GOT3 (cell line): Measurements from ENCODE around the gene FHIT.

Experiments used
- DNase-seq: peaks from one replicate; lab custom pipeline; 2025; ENCODE audit warnings: mixed read lengths; lab: John Stamatoyannopoulos, UW

FHIT gene

DNA sequence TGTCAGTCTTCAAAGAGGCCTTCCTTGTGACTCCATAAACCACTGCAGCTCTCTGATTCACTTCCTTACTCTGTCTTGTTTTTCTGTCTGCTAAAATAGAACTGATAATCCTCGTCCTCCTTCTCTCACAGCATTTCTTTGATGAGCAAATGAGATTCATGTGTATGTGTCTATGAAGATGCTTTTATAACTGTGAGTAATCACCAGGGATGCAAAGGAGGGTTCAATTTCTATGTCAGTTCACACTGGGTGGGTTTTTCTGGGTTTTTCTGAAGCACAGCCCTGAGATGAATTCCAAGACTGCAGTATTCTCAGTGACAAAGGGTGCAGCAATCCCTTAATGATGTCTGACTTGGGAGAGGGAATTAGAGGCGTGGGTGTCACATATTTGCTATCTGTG is 1454.8 kb downstream of the FHIT start:
- no peak for DNase-seq

DNA sequence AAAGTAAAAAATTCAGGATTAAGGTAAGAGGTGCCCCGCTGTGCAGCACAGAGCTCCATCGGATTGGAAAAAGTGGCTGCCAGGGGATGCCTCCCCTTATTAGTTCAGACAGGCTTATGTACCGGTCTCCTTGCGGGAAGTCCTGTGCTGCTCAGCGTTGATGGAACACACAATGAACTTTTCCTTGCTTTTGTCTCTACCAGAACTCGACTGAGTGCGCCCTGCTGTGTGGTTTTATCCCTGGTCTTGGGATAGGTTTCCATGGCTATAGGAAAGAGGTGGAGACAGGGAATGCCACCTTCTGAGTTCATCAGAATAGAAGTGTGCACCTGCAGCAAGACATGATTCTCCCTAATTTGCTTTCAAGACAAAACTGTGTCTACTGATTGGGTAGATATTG is 1455.5 kb downstream of the FHIT start:
- DNase-seq, result no peak

DNA sequence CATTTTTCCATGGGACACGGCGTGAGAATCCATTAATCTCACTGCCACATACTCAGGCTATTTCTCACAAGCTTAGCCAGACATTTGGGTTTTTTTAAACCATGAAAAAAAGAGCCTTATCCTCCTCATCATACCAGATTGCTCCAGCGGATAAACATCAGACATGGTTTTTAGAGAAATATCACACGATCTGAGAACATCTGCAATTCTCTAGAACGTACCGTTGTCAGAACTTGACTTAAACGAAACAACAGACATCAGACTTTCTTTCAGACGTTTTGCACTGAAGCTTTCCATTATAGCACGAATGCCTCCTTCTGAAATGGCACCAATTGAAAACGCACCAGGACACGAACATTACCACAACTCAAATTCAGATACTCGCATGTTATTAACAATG is 1457.3 kb downstream of the FHIT start:
- no peak for DNase-seq

DNA sequence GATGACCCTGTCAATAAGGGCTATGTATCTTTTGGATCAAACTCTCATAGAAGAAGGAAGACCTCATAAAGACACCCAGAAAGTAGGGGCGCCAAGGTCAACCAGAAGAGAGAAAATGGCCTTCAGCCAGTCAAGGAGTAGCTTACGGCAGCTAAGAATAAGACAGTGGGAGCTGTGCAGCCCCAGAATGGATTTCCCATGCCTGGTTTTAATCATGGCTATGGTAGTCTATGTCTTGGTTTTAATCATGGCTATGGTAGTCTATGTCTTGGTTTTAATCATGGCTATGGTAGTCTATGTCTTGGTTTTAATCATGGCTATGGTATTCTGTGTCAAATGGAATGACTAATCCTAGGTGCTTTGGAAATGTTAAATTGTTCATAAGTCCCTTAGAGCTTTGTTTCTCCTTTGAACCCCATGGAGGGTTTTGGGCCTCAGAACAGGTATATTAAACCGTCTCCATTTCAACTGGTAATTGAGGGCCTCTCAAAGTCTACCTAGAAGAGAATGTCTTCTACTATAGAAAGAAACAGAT is 1459.4 kb downstream of the FHIT start:
- DNase-seq, result no peak

DNA sequence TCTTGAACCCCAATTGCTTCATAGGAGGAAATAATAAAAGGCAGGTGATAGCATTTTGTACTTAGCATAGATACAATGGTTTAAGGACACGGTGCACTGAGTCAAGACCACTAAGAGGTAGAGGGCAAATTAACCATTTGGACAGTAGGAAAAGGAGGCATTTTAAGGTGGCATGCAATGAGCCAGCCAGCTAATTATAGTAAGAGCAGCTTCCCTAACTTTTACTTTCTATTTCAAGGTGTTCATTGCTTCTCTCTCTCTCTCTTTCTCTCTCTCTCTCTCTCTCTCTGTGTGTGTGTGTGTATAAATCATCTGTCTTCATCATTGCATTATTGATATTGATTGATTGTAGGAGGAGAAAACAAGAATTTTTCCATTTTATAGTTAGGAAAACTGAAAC is 1461.0 kb downstream of the FHIT start:
- DNase-seq, result no peak

DNA sequence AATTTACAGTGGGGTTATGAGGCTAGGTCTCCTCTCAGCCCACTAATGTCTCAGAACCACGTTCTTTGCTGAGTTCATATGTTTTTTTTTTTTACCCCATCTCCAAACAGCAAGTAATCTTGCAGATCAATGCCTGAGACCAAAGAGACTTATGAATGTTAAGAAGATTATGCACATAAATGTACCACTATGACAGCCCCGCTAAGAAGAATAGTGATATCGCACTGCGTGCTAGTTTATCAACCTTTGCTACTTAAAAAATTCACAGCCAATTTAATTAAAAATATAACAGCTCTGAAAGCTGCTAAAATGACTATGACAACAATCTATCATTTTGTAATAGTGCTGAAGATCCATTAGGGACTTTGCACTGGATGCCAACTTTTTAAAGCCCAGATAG is 1462.5 kb downstream of the FHIT start:
- DNase-seq, result no peak

DNA sequence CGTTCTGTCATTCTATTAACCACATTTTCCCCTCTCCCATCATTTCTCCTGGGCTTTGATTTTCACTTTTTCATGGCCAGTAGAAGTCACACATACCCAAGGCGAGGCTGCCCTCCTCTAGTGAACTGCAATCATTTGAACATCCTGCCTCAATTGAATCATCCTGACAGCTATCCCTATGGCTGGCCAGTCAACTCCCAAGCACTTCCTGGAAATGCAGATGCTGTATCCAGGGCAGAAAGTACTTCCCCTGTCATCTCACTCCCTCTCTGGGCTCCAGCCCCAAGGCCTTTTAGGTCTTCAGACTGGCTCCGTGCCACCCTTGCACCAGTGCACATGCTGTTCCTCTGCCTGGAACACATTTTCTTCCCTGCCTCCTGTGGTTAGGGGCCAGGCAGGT is 1463.1 kb downstream of the FHIT start:
- DNase-seq, result no peak

DNA sequence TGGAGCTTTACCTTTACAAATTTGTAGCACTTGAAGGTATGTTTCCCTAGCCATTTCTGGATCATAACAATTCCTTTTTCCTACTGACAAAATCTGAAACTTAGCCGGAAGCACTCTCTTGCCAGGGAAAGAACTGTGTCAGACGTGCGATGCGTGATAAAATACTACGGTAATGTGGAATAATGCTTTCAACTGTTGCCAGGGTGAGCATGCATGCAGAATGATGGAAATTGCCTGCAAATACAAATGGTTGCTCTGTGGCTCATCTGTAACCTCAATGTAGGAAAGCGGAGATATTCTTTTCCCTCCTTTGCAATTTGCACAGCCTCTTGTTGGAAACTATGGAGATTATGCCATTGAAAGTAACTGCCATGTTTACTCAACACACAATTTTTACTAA is 1464.9 kb downstream of the FHIT start:
- no peak for DNase-seq

DNA sequence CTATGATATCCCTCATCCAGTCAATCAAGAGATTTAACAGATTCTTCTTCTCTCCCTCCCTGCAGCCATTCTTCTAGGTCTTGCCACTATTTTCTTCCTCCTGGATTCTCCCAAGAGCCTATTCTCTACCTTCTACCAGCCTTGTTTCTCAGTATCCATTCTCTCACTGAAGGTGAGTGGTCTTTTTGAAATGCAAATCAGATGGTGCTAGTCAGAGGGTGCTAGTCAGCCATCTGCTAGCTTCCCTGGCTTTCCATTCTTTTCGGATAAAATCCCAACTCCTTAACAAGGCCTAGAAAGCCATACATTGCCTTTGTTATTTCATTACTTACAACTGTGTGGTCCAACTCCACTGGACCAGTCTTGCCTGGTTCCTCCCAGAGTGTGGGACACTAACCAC is 1467.1 kb downstream of the FHIT start:
- no peak for DNase-seq

DNA sequence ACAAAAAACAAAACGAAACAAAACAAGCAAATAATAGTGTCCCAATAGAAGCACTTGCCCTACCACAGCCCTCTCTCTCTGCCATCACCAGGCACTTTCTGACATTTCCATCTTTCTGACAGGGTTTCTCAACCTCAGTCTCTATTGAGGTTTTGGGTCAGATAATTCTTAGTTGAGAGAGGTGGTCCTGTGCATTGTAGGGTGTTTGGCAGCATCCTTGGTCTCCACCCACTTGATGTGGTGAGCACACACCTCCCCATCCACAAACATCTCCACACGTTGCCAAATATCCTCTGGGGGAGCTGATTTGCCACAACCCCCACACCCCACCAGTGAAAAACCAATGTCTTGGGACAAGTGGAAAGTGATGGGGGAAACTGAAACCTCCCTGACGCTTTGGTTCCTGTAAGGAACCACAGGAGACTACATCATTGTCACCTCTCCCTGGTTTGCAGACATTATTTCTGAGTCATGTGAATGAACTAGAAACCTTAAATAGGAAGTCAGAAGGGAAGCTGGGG is 1467.7 kb downstream of the FHIT start:
- DNase-seq, result no peak

DNA sequence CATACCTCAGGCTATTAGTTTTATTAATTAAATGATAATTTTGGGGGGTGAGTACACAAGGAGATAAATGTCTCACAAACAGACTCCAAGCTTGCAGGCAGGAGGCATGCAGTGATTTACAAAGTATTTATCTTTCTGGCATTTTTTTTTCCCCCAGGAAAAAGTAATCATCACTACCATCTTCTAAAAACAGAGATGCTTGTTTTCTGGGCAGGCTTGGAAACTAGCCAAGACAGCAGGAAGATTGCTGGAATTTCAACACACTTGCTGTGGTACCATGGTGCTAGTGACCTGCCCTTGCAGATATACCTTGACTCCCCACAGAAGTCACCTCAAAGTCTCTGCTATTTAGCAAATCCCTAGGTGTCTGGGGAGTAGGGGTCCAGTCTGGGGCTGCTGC is 1468.6 kb downstream of the FHIT start:
- DNase-seq, result no peak

DNA sequence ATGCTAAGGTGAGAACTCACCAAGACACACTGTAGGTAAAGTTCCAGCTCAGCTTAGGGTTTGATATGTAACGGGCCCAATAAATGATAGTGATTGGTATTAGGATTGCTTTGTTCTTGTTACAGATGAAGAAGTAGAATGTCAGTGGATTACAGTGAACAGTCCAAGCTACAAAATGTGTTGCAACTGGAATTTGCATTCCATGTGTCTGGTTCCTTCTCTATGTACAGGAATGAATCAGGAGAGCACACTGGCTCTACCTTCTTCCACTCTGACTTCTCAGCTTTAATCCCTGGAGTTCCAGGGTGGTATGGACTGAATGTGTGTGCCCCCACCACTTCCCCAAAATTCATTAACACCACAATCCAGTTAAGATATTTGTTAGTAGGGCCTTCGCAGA is 1471.0 kb downstream of the FHIT start:
- DNase-seq, result no peak

DNA sequence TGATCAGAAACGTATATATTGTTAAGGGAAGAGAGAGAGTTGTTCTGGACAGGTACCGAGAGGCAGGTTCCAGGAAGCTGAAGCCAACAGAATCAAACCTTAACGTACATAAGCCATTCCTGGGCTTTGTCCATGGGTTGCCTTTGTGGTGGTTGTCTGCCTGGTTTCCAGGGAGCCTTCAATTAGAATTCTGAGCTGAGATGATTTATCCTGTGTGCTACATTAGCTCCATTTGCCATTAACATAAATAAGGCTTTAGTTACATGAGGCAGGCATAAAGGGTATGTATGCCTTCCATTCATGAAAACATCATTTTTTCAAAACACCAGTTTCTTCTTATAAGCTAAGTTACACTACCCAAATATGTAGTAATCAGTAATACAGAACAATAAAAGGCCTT is 1472.0 kb downstream of the FHIT start:
- DNase-seq, result no peak

DNA sequence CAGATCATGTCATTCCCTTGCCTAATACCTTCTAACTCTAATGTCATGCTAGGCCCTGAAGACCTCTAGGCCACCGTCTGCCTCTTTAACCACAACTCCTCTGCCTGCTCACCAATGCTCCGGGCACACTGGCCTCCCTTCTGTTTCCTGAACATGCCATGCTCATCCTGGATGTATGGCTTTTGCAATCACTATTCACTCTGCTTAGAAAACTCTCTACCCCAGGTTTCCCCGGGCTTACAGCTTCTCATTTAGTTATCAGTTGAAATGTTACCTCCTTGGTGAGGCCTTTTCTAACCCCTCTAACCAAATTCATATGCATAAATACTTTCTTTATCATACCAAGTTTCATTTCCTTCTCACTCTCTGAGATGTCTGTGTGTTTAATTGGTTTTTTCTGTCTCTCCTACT is 1473.6 kb downstream of the FHIT start:
- no peak for DNase-seq

DNA sequence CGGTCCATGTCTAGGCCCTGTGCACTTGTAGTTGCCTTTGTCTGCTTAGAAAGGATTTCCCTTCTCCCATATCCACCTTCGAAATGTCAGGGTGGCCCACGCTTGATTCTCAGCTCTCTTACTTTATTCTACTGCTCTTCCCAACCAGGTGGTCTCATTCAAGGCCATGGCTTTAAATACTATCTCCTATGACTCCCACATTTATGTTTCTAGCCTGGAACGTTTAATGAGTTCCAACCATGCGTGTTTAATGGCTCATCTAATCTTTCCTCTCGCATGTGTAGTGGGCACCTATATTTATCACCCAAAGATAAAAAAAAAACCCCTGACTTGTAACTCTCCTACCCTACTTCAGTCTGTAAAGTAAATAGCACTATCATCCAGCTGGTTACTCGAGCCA is 1474.2 kb downstream of the FHIT start:
- DNase-seq, result no peak

DNA sequence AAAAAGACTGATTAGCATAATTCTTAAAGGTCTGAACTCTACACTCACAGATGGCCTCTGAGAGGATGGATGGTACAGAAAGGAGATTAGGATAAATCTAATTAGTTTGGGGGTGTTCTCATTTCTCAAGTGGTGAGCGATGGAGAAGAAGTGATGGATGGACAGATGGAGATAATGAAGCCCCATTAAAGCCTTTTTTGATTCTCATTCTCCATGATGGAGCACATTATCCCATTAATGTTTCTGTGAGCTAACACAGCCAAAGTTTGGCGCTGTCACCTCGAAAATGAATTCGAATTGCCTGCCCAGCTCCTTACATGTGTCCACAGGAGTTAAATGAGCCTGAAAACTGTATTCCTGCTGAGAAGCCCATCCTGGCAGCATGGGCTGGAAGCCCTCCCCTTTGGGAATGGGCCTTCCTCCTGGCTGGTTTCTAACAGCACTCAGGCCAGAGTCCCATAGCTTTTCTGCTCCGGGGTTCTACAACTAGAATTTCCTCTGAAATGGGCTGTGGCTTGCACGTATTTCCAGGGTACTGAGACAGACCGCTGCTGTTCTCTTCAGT is 1475.4 kb downstream of the FHIT start:
- DNase-seq, result no peak

DNA sequence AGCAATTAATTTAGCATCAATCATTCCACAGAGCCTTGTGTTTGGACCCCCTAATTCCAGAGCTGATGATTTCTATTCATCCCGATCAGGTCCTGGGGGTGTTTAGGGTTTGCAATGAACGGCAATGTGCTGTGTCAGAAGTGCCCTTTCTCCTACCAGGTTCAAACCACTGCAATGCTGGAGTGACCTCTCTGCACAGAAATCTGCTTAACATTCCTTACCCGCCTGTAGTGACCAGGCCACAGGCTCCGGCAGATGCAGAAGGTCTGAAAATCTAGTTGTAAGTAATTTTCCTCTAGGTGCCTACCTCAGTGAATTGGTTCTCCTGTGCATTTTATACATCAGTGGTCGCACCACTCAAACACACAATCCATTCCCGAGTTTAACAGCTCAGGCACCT is 1476.1 kb downstream of the FHIT start:
- no peak for DNase-seq

DNA sequence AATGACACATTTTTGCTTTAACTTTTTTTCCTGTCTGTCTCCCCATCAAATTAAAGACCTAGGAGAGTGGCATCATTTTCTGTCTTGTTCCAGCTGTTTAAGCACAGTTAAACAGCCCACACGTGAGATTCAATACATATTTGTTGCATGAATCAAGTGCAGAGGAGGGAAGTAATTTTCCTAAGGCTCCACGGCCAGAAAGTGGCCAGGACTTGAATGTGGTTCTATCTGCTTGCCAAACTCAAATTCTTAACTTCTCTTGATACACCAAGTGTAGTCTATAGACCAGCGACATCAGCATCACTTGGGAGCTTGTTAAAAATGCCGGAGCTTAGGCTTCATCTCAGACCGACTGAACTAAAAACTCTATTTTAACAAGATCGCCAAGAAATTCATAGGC is 1476.6 kb downstream of the FHIT start:
- no peak for DNase-seq

DNA sequence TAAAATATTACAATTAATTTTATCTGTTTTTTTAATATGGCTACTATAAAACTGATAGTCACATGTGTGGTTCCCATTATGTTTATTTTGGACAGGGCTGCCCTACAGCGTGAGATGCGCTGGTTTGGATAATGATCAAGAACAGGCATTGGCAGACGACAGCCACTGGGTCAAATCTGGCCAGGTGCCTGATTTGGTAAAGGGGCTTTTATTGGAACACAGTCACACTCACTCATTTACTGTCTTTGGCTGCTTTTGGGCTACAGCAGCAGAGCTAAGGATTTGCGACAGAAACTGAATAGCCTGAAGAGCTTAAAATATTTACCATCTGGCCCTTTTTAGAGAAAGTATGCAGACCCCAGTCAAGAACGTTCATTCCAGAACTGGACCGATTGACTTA is 1477.3 kb downstream of the FHIT start:
- no peak for DNase-seq

DNA sequence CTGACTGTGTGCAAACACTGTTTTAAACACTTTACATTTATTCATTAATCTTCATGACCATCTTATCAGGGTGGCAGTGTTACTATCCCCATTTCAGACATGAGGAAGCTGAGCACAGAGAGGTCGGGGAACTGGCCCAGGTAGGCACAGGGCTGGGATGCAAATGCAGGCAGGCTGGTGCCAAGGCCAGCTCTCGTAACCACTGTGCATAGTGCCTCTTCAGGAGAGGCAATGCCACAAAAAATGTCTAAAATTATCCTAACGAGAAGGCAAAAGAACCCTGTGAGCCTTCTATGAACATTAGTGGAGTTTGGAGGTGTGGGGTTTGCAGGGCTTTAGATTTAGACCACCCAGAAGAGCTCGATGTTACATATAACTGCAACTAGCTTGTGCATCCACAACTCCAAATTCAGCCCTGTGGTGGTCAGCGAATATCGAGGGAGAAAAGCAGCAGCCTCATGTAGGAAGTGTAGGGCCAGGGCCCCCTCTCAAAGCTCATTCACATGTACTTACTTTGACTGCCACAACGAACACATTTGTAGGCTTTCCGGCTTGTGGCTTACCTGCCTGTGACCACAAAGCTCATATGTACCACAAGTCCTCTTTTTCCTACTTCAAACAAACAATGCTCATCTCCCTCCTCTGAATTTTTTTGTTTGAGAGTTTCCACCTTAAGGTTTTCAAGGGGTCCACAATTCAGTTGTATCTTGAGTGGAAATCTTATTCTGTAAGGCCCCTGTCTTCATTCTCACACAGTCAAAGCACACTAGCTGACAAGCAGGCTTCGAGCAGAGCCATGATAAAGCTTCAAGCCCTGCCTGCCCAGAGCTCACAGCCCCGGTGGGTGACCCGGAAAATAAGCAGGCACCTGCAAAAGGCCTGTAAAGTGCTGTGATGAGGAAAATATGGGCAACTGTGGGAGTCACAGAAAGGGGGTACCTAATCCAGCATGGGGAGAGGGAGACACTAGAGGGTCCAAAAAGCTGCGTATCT is 1478.5 kb downstream of the FHIT start:
- DNase-seq, result no peak

DNA sequence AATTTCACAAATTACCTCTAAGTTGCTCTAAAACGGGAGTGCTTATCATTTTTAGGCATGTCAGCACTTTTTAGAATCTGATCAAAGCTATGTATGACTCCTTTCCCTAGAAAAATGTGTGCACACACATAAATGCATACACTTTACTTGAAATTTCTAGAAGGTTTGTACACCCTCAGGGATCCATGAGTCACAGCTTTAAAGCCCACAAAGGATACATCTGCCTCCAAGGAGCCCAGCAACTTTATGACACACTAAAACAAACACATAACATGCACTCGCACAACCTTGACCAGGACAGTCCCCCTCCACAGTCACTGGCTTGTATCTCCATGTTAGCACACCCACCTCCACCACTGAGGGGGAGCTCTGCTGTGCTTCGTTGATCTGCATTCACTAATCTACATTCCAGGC is 1479.5 kb downstream of the FHIT start:
- DNase-seq, result no peak

DNA sequence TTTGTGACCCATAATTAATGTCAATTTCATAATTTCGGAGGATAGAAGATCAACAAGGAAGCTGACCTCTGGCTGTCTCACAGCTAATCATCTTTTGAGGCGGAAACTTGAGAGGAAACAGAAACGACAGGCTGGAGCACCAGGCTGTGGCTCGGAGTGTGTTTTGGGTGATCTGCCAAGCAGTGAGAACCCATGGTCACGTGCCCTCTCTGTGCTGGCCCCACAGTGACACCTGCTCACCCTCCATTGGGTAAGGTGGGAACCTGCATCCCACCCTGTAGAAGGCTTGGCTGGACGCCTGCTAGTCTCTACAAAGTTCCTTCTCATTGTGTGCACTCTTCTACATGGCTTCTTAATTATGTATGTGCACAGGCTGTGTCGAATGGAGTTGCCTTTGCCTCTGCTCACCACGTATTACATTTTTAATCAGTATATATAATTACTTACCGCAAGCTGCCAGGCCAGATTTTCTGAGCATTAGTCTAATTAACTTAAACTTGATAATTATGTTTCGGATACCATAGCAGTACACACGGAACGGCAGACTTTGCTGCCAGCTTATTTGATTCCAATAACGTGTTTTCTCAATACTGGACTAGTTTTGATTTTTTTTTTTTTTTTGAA is 1482.0 kb downstream of the FHIT start:
- no peak for DNase-seq
